A673 (cell line): ENCODE measurements around the gene AGRP. TPM values are rescaled to one million over a fixed set of nuclear protein-coding genes. Genes with fewer than 3 reads are reported as not detected.

ENCODE experiments used
- BruUV-seq: library from RNA; stranded (reverse); fragments of 400-500 nt; replicated peaks from 2 replicates; lab custom pipeline; 2021; lab: Mats Ljungman, UMichigan
- CTCF ChIA-PET: fragments of 300-600 bp; sonication (Branson Sonifier 250); formaldehyde crosslinking; loops from one replicate; lab custom pipeline; 2022; ENCODE audit warnings: antibody characterized with exemption; lab: Charles Lee
- POLR2A ChIA-PET: fragments of 300-600 bp; sonication (Branson Sonifier 250); formaldehyde crosslinking; loops from one replicate; lab custom pipeline; 2022; ENCODE audit warnings: antibody characterized with exemption; ENCODE audit not compliant: low non-redundant PET; lab: Charles Lee
- DNase-seq: peaks from one replicate; pipeline ENCODE4 v3.0.0-alpha.2; 2015; ENCODE audit warnings: low spot score
- H3K27ac ChIP-seq: fragments of 200-600 bp; sonication (generic); 2 replicates; pipeline ENCODE4 v1.5.1; 2016; ENCODE audit warnings: mixed run types, low read depth, mild to moderate bottlenecking, mixed read lengths, antibody characterized with exemption, low read length; ENCODE audit not compliant: poor library complexity, severe bottlenecking
- H3K27me3 ChIP-seq: fragments of 200-600 bp; sonication (generic); replicated peaks from 2 replicates; pipeline ENCODE4 v1.6.1; 2017; ENCODE audit warnings: mixed run types, low read depth, mild to moderate bottlenecking, mixed read lengths, antibody characterized with exemption, low read length; ENCODE audit not compliant: insufficient read depth, poor library complexity
- H3K36me3 ChIP-seq: fragments of 200-600 bp; sonication (generic); 2 replicates; pipeline ENCODE4 v1.6.1; 2016; ENCODE audit warnings: mixed run types, mild to moderate bottlenecking, mixed read lengths, antibody characterized with exemption, low read length; ENCODE audit not compliant: insufficient read depth, poor library complexity, severe bottlenecking
- H3K4me1 ChIP-seq: fragments of 200-600 bp; sonication (generic); 2 replicates; pipeline ENCODE4 v1.6.1; 2017; ENCODE audit warnings: mixed run types, mild to moderate bottlenecking, mixed read lengths, antibody characterized with exemption, low read length; ENCODE audit not compliant: insufficient read depth, poor library complexity, severe bottlenecking
- H3K4me3 ChIP-seq: fragments of 200-600 bp; sonication (generic); 2 replicates; pipeline ENCODE4 v1.5.1; 2016; ENCODE audit warnings: low read depth, mixed run types, mild to moderate bottlenecking, mixed read lengths, low read length; ENCODE audit not compliant: poor library complexity, severe bottlenecking
- H3K9me3 ChIP-seq: fragments of 200-600 bp; sonication (generic); 2 replicates; pipeline ENCODE4 v1.6.1; 2016; ENCODE audit warnings: mixed run types, low read depth, mild to moderate bottlenecking, mixed read lengths, antibody characterized with exemption, low read length; ENCODE audit not compliant: poor library complexity, severe bottlenecking
- CTCF ChIP-seq: fragments of 300-800, 200-600 bp; sonication (generic); conservative IDR thresholded peaks from 2 replicates; pipeline ENCODE4 v1.5.1; 2017; ENCODE audit warnings: low read depth, mild to moderate bottlenecking, antibody characterized with exemption, low read length, moderate library complexity, mixed read lengths
- EZH2 ChIP-seq: fragments of 200-600 bp; sonication (generic); IDR thresholded peaks from 2 replicates; pipeline ENCODE4 v1.6.1; 2017; ENCODE audit warnings: borderline replicate concordance, low read depth, mild to moderate bottlenecking, mixed read lengths, antibody characterized with exemption, low read length; ENCODE audit not compliant: poor library complexity, severe bottlenecking
- intact Hi-C: fragments of 100-400 bp; cut with micrococcal nuclease; formaldehyde crosslinking; loops from one replicate; pipeline ENCODE4 v1.10.0; 2022; ENCODE audit not compliant: unreplicated experiment
- total RNA-seq: library from RNA; stranded (reverse); gene quantifications from 2 replicates; pipeline ENCODE4 v1.2.3, GENCODE V29; 2021

Gene AGRP
- total RNA-seq, 1 experiment from 2014 or later: not detected

- ChIA-PET CTCF (interaction anchor here (0.8 to 1.2 kb wide), 2 partner anchors 9 to 138 kb away, joined by 3 to 6 read pairs; no protein-coding TSS in a partner anchor), POLR2A (no interaction called here)
- BruUV-seq: no TSS peak
- no peak for TF ChIP-seq EZH2
- no peak for TF ChIP-seq CTCF
- Histone ChIP-seq H3K9me3 (no peaks in the 10 kb centered on the region), H3K4me3 (peak overlapping the region; percentile 85), H3K27me3 (no peaks in the 10 kb centered on the region), H3K27ac (peak overlapping the region; percentile 74), H3K4me1 (peaks cover 13% of the 10 kb centered on the region), H3K36me3 (no peaks in the 10 kb centered on the region)
- intact Hi-C loops: loop anchor here (10.0 kb wide), 1 partner anchor 515 kb away; no protein-coding TSS in a partner anchor
- DNase-seq: no peak
Measured at GRCh38 chr16:67529582-67530012, 46.2 kb upstream of the AGRP start.

- CTCF ChIA-PET: interaction anchor here (0.6 to 1.2 kb wide), 4 partner anchors 8 to 556 kb away, joined by 3 to 6 read pairs (median 4); partner anchors contain the start of gene NFATC3
- POLR2A ChIA-PET: no interaction called here
- TF ChIP-seq EZH2 (no peak), CTCF (no peak)
- H3K4me3 ChIP-seq: peak overlapping the region; percentile 85
- peaks cover 13% of the 10 kb centered on the region for H3K4me1 ChIP-seq
- no peaks in the 10 kb centered on the region for H3K36me3 ChIP-seq
- H3K27ac ChIP-seq: peak overlapping the region; percentile 74
- no peaks in the 10 kb centered on the region for H3K27me3 ChIP-seq
- intact Hi-C loops: loop anchor here (10.0 kb wide), 1 partner anchor 516 kb away; no protein-coding TSS in a partner anchor
- no peaks in the 10 kb centered on the region for H3K9me3 ChIP-seq
- DNase-seq: peak; percentile 48
- no TSS peak for BruUV-seq
Measured at GRCh38 chr16:67528870-67529581, 45.7 kb upstream of the AGRP start.

GRCh38 chr16:67528222-67528869 is 45.0 kb upstream of the AGRP start, which contains the start of gene RIPOR1:
Gene RIPOR1, plus strand, starts transcription at chr16:67528829. Its CDS starts 9,618 bp downstream, at chr16:67538447.
- no peaks in the 10 kb centered on the region for H3K36me3 ChIP-seq
- DNase-seq: peak; percentile 46
- H3K27ac ChIP-seq: peak within 1 kb of the TSS; percentile 74
- H3K4me1 ChIP-seq: peaks cover 13% of the 10 kb centered on the region
- POLR2A ChIA-PET: no interaction called here
- peak within 1 kb of the TSS; percentile 85 for H3K4me3 ChIP-seq
- no peak for TF ChIP-seq CTCF
- TF ChIP-seq EZH2: no peak
- no TSS peak for BruUV-seq
- intact Hi-C loops: loop anchor here (10.0 kb wide), 1 partner anchor 516 kb away; no protein-coding TSS in a partner anchor
- CTCF ChIA-PET: interaction anchor here (0.6 to 1.2 kb wide), 3 partner anchors 8 to 557 kb away, joined by 3 to 6 read pairs (median 4); partner anchors contain the start of gene NFATC3
- H3K27me3 ChIP-seq: no peaks in the 10 kb centered on the region
- no peaks in the 10 kb centered on the region for H3K9me3 ChIP-seq
